Loucy (cell line): ENCODE measurements around the gene CLNS1A.

Experiments used
- EZH2phosphoT487 ChIP-seq: fragments of 200-600 bp; IDR thresholded peaks from 2 replicates; pipeline ENCODE4 v1.6.1; 2018; ENCODE audit warnings: antibody characterized with exemption, mild to moderate bottlenecking, moderate library complexity, borderline replicate concordance
- TF ChIP-seq, protein P1 (sequence below): fragments of 200-600 bp; sonication (generic); conservative IDR thresholded peaks from 2 replicates; pipeline ENCODE4 v1.5.1; 2014; ENCODE audit warnings: mild to moderate bottlenecking, antibody characterized with exemption, low read length

DNA sequence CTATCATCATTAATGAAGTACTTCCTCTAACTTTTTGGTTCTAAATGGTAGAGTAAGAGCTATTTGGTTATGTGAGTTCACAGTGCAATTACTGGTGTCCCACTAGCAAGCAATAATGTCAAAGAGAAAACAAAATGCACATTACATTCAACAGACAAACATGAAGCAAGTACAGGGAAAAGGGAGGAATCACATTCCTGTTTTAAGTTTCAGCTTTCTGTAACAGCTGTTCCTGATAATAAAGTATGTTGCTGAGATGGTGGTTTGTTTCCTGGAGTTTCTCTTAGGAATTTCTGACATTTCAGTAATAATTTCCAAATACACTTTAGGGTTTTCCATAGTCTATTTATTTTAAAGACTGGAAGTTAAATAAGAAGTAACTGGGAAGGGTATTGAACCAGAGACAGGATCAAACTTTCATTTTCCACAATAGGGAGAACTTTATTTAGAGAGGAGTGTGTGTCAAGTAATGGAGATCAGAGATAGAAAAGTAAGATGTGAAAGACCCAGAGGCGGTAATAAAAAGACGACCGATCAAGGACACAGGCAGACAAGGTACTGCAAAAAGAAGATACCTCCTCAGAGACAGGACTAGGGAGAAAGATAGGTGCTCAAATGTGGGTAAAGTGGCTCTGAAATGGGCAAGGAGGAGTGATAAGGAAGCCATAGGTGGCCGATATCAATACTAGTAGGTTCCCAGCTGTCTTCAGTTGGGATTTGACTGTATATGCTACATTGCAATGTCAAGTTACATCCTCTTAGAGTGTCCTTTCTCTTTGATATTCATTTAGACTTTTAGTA is 20.8 kb upstream of the CLNS1A start:
- TF ChIP-seq, protein P1, sequence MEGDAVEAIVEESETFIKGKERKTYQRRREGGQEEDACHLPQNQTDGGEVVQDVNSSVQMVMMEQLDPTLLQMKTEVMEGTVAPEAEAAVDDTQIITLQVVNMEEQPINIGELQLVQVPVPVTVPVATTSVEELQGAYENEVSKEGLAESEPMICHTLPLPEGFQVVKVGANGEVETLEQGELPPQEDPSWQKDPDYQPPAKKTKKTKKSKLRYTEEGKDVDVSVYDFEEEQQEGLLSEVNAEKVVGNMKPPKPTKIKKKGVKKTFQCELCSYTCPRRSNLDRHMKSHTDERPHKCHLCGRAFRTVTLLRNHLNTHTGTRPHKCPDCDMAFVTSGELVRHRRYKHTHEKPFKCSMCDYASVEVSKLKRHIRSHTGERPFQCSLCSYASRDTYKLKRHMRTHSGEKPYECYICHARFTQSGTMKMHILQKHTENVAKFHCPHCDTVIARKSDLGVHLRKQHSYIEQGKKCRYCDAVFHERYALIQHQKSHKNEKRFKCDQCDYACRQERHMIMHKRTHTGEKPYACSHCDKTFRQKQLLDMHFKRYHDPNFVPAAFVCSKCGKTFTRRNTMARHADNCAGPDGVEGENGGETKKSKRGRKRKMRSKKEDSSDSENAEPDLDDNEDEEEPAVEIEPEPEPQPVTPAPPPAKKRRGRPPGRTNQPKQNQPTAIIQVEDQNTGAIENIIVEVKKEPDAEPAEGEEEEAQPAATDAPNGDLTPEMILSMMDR, result no peak
- TF ChIP-seq EZH2phosphoT487, result no peak
